NCI-H2196 treated with DMSO at 0.1 percent for 48 hours (cell line): Measurements from ENCODE around the gene SEC14L2.
A peak's percentile ranks its signal among the peaks of the same experiment; 100 is the strongest.
"Not testable (repeated sequence)": the region's sequence is repeated elsewhere in the genome, so short reads cannot be mapped to it uniquely, and the experiment has no call there.

Experiments
- DNase-seq: peaks from one replicate; lab custom pipeline; 2025; ENCODE audit not compliant: unreplicated experiment; lab: John Stamatoyannopoulos, UW

Gene SEC14L2

DNA sequence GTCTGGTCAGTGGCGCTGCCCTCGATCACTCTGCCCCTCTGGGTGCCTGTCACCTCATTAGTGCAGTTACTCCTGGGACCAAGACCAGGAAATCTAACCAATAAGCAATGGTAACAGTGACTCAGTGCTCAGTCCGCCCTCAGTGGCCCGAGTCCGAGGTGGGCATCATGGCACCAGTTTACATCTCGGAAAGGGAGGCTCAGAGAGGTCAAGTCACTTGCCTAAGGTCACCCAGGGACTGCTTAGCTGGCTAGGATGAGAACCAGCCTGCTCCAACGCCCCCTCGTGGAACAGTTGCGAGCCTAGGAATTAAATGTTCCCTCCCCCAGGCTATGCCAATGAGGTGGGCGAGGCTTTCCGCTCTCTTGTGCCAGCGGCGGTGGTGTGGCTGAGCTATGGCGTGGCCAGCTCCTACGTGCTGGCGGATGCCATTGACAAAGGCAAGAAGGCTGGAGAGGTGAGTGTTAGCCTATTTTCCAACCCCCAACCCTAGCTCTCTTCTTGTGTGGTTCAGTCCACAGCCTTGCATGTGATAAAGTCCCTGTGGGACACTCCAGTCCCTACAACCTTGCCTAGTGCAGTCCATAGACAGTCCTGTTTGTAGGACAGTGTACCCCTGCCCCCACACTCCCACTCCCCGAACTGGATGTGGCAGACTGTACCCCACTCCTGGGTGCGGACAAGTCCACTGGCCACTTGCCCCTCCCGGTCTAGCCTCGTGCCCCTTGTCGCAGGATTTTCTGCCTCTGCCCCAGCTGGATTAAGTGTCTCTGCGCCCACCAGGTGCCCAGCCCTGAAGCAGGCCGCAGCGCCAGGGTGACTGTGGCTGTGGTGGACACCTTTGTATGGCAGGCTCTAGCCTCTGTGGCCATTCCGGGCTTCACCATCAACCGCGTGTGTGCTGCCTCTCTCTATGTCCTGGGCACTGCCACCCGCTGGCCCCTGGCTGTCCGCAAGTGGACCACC, 29.9 kb downstream of the SEC14L2 start:
- peak; percentile 23 for DNase-seq

DNA sequence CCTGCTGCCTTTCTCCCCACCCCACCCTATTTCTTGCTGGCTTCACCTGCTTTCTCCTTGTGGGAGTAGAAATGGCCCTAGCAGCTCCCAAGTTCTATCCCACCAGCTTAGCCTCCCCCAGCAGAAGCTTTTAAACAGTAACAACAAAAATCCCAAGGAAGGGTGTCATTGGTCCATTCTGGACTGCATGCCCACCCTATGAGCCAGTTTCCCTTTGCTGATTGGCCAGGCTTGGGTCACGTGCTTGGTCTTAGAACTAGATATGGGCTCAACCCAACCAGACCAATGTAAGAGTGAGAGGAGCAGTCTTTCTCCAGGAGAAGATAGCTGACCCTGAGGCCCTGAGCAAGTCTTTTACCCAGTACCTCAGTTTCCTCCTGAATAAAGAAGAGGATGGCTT, 31.1 kb downstream of the SEC14L2 start:
- no peak for DNase-seq

DNA sequence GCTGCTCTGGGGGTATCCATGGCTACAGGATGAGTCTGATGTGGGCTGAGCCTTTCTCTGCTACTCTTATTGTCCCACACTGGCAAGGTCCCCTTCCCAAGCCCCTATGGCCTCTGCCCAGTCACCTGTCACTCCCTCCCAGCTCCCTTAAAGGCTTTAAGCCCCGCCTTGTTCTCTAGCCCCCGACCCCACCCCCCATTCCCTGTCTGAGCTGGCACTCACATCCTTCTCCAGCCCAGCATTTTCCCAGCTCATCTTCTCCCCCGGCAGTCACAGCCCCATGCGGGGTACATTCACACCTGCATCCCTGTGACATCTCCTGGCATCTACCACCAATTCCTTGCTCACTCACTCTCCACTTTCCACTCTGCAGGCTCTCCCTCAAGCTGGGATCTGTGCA, 33.1 kb downstream of the SEC14L2 start:
- DNase-seq = no peak

DNA sequence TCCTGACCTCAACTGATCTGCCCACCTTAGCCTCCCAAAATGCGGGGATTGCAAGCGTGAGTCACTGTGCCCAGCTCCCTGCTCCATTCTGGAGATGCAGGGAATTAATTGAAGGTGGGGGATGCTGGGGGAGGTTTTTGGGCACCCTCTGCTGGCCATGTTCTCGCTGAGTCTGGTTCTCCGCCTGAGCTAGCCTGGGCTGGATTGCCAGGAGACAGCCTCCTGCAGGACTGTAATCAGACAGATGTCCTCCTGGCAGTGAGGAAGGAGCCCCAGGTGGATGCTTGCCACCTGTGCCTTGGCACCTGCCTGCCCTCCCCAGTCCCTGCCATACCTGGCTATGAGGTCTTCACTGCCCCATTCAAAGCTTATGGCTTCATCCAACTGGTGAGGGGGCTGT, 34.1 kb downstream of the SEC14L2 start:
- DNase-seq = no peak

DNA sequence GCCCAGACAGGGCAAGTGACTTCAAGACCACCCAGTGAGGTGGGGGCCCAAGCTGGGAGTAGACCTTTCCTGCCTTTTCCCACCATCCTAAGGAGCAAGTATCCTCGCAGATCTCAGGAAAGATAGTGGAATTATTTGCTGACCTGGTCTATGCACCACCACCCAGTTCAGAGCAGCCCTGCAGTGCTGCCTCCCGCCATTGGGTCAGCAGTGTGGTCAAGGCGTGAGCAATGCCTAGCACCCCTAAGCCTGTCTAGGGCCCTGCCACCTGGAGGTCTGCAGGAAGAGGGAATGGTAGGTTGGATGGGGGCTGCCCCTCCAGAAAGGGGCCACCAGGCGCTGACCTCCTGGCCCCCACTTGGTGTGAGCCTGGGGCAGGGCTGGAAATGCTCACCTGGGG, 35.3 kb downstream of the SEC14L2 start:
- no peak for DNase-seq

DNA sequence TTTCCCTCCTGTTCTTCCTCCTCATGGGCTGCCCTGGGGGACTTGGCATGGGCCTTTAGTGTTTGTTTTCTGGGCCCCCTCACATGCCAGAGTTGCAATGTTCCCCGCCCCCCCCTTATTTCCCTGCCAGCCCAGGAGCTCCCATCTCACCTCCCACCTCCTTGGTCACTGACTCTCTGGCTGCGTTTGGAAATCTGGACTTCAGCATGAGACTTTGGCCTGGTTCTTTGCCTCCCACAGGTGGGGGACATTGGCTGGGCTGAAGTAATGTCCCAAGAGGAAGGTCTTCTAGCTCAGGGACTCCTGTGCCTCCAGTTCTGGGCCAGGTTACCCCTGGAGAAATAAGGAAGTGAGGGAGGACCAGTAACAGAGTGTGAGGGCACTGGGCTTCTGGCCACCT, 35.7 kb downstream of the SEC14L2 start:
- DNase-seq = no peak

DNA sequence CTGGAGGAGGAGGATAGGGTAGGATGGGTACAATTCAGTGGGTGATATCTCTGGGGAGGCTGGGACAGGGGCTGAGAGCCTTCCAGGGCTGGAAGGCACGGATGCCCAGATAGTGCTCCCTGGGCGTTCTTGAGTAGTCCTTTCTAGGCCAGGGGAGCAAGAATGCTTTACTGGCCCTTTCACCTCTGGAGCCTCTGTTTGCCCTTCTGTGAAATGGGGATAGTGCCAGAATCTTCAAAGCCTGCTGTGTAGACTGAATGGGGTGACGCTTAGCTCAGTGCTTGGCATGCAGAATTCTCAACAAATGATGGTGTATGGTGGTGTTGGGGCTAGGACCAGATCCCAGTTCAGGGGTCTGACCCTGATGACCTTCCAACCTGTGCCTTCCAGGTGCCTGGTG, 36.4 kb downstream of the SEC14L2 start:
- DNase-seq = no peak

DNA sequence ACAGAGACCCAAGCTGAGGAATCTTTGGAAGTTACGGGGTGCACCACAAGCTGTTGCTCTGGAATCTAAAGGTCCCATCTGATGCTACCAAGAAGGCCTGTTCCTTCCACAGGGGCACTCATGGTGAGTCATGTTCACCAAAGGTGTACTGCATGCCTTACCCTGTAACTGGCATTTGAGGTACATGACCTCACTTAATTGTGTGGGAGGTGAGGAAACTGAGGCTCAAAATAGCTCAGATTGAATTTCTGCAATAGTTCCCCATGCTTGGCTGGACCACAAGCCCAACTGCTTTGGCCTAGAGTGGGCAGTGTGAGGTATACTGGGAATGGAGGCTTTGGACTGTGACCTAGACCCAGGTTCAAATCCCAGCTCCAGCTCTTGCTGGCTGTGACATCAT, 37.0 kb downstream of the SEC14L2 start:
- no peak for DNase-seq

DNA sequence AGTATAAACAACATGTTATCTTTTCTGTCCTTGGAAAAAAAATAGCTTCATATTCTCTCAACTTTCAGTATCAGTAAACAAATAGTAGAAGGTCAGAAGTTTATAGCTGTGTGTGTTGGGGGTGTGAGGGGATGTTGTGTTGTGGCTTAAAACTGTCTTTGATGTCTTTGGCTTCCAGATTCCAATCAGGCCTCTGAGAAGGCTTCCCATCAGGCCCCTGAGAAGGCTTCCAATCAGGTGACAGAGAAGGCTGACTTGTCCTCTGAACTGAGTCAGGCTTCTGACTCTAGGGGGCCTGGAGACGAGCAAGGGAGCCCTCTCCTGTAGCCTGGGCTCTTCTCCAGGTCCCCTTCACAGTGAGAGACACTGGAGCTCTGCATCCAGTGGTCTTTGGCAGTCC, 38.0 kb downstream of the SEC14L2 start:
- no peak for DNase-seq

DNA sequence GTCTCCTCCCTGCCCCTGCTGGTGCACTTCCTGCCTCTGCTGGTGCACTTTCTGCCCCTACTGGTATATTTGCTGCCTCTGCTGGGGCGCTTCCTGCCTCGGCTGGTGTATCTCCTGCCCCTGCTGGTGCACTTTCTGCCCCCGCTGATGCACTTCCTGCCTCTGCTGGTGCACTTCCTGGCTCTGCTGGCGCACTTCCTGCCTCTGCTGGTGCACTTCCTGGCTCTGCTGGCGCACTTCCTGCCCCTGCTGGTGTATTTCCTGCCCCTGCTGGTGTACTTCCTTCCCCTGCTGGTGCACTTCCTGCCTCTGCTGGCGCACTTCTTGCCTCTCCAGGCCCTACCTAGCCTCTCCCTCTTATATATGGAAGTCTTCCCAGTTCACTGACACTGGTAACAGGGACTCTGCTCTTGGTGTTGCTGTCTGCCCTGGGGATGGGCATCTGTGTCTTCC, 38.9 kb downstream of the SEC14L2 start:
- no peak for DNase-seq

DNA sequence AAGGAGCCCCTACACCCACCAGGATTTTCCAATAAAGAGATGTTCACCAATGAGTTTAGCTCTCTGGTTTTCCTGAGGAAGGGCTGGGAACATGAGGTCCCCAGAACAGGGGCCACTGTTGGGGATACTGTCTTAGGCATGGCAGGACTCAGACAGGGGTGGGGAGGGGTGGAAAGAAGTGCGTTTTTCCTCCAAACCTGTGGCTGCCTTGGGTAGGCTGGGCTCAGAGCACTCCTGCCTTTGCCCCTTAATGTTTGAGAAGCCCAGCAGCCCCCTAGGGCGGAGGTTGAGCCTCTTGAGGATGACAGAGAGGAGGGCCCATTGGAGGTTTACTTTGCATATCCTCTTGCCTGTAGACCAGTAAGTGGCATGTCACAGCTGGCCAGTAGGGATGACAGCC, 39.4 kb downstream of the SEC14L2 start:
- DNase-seq = no peak

DNA sequence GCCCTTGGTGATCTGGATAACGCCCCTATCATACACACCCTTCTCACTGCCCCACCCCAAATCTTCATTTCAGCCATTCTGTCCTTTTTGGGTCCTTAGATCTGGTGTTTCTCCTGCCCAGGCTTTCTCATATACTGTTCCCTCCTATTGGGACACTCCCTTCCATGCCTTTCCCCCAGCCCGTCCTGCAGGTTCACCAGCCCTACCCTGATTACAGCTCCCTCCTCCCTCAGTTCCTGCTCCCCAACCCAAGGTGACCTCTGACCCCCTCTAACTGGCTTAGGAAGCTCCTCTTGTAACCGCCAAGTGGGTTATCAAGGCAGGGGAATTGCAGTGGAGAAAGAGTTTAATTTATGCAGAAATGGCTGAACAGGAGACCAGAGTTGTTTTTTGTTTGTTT, 41.7 kb downstream of the SEC14L2 start:
- DNase-seq = no peak

DNA sequence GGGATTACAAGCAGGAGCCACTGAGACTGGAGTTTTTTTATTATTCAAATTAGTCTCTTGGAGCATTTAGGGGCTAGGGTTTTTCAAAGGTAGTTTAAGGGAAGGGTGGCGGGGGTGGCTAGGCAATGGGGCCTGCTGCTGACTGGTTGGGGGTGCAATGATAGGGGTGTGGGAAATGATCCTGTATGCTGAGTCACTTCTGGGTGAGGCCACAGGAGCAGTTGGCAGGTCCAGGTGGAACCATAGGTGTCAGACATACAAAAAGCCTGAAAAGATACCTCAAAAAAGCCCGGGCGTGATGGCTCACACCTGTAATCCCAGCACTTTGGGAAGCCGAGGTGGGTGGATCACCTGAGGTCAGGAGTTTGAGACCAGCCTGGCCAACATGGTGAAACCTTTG, 42.4 kb downstream of the SEC14L2 start:
- DNase-seq = no peak

DNA sequence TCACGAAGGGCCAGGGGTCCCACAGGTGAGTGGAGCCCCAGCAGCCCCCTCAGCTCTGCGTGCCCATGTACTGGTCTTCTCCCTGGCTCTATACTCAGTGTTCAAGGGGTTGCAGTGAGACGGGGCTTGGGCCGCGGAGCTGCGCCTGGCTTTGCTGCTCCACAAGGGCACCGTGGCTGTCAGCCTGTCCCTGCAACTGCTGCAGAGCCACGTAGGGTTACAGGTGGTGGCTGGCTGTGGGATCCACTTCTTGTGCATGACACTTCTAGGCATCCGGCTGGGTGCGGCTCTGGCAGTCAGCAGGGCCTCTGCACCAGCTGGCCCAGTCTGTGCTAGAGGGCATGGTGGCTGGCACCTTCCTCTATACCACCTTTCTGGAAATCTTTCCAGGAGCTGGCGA, 43.0 kb downstream of the SEC14L2 start:
- DNase-seq = no peak

DNA sequence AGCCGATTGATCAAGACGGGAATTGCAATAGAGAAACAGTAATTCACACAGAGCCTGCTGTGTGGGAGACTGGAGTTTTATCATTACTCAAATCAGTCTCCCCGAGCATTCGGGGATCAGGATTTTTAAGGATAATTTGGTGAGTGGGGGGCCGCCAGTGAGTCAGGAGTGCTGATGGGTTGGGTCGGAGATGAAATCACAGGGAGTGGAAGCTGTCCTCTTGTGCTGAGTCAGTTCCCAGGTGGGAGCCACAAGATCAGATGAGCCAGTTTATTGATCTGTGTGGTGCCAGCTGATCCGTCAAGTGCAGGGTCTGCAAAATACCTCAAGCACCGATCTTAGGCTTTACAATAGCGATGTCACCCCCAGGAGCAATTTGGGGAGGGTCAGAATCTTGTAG, 44.3 kb downstream of the SEC14L2 start:
- DNase-seq = no peak

DNA sequence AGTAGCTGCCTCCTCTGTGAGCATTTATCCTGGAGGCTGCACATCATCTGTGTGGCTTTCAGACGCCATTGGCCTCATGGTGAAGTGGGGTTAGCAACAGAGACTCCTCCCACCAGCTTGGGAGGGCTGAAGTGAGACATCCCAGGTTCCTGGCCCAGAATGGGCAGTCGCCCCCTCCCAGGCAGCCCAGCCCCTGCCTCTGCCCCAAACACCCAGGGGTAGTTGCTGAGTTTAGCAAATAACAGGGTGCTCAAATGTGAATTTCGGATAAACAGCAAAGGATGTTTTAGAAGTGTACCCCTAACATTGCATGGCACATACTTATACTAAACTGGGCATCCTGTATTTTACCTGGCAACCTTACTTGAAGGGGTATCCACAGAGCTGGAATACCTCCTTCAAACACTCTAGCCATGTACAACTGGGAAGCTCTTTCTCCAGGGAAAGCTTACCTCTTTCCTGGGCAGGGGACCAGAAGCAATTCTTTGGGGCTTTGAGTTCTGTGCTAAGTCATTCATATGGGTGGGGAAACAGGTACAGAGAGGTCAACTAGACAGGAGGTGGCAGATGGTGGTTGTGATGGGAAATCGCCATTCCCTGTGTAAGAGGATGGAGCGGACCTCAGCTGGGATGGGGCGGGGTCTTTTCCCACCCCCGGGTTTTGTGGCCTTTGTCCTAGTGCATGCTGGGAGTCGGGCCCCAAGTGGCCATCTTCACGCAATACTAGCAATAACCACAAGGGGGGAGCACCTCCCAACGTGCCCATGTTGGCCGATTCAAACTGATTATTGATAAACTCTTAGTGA, 48.0 kb downstream of the SEC14L2 start:
- DNase-seq = no peak

DNA sequence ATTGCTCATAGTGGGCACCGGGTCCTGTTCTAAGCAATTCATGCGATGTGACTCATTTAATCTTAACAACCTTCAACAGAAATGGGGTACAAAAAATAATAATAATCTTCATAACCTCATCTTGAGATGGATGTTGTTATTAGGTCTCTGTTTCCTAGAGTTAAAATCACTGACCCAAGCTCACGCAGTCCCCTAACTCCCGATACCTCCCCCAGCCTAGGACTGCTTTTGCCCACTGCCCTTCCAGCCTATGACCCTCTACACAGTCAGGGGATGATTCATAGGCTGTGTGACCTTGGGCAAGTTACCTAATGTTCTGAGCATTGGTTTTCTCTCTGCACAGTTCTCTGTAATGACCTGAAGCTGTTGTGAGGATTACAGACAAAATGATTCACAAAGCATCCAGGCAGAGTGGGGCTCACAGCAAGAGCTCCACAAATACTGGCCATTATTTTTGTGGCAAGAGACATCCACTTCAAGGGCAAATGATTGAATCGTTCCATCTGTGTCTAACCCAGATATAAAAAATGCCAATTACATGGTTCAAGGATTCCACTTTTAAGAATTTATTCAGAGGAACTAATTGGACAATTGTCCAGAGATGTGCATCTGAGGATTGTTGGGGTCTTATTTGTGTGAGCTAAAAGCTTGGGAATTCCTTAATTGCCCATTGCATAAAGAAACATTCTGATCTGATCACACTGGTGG, 48.8 kb downstream of the SEC14L2 start:
- no peak for DNase-seq

DNA sequence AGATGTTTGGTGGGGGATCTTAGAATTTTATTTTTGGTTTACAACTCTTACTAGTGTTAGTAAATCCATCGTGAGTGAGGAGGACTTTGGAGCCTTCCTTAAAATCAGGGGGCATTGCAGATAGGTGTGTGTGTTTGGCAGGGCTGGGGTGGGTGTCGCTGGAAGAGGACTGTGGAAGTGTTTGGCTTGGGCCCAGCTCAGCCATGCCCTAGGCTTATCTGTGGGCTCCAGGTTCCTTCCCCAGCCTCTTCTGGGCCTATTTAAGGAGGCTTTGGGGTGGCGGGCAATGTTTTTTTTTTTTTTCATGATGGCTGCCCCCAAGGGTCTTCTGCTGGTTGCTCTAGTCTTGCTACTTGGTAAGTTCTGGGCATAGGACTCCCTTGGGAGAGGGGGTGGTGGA, 50.8 kb downstream of the SEC14L2 start:
- no peak for DNase-seq

DNA sequence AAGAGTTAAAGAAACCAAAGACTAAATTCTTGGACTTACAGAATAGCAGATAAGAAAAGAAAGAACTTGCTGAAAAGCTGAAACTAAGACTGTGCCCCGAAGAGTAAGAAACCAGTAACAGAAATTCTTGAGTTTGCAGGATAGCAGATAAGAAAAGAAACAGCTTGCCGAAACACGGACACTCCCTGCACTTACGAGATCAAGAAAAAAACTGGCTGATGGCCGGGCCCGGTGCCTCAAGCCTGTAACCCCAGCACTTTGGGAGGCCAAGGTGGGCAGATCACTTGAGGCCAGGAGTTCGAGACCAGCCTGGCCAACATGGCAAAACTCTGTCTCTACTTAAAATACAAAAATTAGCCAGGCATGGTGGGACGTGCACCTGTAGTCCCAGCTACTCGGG, 54.7 kb downstream of the SEC14L2 start:
- not testable (repeated sequence) for DNase-seq

DNA sequence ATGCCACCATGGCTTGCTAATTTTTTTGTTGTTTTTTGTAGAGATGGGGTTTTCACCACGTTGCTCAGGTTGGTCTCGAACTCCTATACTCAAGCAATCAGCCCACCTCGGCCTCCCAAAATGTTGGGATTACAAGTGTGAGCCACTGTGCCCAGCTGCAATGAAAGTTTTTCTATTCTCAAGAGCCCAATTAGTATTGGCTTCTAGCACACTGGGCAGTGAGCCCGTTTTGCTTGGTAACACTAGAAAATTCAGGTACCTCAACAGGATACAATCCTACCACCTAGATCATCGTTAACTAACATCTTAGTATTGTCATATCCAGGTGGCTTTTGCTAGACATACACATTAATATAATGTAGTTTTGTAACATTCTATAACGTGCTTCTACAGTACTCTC, 56.0 kb downstream of the SEC14L2 start:
- no peak for DNase-seq

DNA sequence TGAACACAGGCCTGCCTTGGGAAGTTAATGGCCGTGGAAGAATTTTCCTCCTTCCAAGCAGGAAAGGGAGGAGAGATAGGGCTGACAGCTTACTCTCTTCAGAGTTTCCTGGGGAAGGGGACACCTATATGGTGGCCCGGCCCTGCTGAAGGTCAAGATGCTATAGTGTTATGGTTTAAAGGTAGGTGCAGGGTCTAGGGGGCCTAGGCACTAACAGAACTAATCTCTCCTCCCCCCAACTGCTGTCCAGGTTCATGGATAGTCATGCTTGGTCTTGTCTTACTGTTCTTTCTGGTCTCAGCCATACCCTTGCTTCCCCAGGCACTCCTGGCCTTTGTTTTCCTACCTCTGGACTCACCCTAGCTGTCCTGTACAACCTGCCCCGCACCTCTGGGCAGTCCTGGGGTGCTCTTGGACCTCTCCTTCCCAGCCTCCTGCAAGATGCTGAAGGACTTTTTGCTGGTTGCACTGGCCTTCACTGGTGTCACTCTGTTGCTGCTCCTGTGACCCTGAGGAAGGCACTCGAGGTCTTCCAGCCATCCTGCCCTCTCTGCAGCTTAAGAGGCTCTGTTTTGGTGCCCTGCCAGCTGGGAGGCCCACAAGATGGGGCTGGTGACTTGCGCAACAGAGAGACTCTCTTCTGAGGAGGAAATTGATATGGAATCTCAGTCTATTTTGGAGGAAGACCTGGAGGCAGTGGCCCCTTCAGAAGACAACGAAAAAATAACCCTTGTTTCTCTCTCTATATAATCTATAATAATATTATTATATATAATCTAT, 57.1 kb downstream of the SEC14L2 start:
- no peak for DNase-seq
